GM13977 (cell line): ENCODE measurements around the gene ASB1.

Source experiments
- DNase-seq: peaks from one replicate; pipeline ENCODE4 v3.0.0; 2012; ENCODE audit warnings: low spot score
- in situ Hi-C: fragments of 300-500 bp; cut with MboI; formaldehyde crosslinking; loops from one replicate; pipeline ENCODE4 v1.12.0; 2022; ENCODE audit warnings: low sequenced_read_pairs, low pct_unique_long_range_greater_than_20kb, mixed read lengths, inconsistent platforms; ENCODE audit not compliant: unreplicated experiment
- TF ChIP-seq, protein P1 (sequence below): IDR thresholded peaks from 2 replicates; pipeline ENCODE4 v1.5.1; 2012; ENCODE audit warnings: mild to moderate bottlenecking, control low read depth; ENCODE audit not compliant: insufficient read depth; ENCODE audit errors: extremely low read depth, missing control alignments

Gene ASB1

DNA sequence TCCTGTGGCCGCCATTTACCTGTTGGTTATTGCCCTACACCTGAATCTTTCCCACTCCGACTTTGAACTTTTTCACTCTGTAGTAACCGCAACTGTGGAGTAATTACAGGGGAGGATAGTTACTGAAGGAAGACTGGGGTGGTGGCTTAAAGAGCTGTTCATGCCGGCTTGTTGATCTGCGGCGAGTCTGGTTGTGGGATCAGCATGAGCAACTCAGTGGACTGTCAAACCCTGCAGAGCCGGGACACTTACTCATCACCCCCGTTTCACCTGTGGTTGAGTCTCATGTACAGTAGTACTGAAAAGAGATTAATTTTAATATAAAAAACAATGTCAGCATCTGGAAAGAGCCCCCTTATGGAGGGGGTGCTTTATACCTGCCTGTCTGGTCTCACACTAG is 2.1 kb downstream of the ASB1 start:
- TF ChIP-seq, protein P1, sequence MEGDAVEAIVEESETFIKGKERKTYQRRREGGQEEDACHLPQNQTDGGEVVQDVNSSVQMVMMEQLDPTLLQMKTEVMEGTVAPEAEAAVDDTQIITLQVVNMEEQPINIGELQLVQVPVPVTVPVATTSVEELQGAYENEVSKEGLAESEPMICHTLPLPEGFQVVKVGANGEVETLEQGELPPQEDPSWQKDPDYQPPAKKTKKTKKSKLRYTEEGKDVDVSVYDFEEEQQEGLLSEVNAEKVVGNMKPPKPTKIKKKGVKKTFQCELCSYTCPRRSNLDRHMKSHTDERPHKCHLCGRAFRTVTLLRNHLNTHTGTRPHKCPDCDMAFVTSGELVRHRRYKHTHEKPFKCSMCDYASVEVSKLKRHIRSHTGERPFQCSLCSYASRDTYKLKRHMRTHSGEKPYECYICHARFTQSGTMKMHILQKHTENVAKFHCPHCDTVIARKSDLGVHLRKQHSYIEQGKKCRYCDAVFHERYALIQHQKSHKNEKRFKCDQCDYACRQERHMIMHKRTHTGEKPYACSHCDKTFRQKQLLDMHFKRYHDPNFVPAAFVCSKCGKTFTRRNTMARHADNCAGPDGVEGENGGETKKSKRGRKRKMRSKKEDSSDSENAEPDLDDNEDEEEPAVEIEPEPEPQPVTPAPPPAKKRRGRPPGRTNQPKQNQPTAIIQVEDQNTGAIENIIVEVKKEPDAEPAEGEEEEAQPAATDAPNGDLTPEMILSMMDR, result no peak
- DNase-seq, result no peak

DNA sequence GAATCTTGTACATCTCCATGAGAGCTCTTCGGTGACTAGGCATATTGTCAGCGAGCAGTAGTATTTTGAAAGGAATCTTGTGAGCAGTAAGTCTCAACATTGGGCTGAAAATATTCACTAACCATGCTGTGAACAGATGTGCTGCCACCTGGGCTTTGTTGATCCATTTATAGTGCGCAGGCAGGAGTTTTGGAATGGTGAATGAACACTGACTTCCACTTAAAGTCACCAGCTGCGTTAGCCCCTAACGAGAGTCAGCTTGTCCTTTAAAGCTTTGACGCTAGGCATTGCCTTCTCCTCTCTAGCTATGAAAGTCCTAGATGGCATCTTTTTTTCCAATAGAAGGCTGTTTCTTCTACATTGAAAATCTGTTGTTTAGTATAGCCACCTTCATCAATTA is 4.1 kb downstream of the ASB1 start:
- in situ Hi-C loops, result no loop called here
- no peak for DNase-seq
- TF ChIP-seq, protein P1, result no peak

More for the DNA sequence above, 2.1 kb downstream of the ASB1 start:
- in situ Hi-C loops, result no loop called here

DNA sequence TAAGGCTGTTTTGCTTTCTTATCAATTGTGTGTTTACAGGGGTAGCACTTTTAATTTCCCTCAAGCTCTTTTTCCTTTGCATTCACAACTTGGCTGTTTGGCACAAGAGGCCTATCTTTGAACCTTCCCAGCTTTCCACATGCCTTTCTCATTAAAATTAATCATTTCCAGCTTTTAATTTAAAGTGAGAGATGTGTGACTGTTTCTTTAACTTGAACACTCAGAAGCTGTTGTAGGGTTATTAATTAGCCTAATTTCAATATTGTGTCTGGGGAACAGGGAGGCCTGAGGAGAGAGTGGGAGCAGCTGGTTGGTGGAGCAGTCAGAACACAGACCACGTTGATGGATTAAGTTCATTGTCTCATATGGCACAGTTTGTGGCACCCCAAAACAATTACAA is 4.7 kb downstream of the ASB1 start:
- TF ChIP-seq, protein P1, result no peak
- no peak for DNase-seq
- in situ Hi-C loops, result no loop called here

DNA sequence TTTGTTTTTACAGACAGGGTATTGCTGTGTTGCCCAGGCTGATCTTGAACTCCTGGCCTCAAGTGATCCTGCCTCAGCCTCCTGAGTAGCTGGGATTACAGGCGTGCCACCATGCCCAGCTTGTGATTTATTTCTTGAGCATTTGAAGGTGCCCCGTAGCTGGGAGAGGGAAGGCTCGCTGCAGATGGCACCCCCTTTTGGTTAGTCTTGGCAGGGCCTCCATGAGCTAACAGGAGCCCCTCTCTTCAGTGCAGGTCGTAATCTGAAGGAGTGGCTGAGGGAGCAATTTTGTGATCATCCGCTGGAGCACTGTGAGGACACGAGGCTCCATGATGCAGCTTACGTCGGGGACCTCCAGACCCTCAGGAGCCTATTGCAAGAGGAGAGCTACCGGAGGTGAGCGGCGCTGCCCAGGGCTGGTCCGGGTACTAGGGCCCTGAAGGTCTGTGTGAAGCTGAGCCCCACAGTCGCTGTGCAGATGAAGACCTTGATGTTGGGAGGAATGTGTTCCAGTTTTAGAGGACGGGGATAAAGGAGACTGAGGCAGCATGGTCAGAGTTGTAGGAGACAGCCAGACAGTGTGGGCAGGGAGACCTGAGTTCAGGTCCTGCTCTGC is 6.7 kb downstream of the ASB1 start:
- TF ChIP-seq, protein P1, result no peak
- no peak for DNase-seq
- in situ Hi-C loops, result no loop called here

DNA sequence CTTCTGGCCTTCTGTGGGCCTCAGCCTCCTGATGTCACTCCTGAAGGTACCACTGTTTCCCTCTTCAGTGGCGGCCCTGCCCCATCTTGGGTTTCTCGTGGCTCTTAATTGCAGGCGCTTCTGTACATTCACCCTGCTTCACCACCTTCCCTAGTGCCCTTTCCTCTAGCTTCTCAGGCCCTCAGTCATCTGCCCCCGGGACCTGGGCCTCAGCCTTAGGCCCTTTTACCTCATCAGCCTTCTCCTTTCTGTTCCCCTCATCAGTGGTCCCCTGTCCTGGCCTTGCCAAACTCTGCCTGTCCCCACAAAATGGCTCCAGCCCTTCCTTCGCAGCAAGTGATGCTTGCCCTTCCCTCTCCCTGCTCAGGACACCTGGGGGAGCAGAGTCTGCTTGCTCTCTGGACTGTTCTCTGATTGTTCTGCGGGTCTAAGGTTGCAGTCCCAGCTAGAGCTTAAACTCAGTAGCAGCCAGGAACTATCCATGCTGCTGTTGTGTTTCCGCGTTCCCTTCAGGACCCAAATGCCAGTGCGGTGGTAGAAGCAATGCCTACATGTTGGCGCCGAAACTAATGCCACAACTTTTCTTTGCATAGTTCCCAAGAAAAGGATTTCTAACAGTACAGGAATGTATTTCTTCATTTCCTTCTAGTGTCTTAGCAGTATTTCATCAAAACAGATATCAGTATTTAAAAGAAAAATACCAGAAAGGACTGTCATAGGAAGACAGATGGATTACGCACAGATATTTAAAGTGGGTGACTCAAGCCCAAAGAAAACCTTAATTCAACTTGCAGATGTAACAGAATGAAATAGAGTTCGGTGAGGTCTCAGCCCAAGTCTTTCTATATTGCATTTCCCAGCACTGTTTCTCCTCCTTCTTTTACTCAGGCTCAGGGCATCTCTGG is 7.5 kb downstream of the ASB1 start:
- TF ChIP-seq, protein P1, result no peak
- in situ Hi-C loops, result no loop called here

DNA sequence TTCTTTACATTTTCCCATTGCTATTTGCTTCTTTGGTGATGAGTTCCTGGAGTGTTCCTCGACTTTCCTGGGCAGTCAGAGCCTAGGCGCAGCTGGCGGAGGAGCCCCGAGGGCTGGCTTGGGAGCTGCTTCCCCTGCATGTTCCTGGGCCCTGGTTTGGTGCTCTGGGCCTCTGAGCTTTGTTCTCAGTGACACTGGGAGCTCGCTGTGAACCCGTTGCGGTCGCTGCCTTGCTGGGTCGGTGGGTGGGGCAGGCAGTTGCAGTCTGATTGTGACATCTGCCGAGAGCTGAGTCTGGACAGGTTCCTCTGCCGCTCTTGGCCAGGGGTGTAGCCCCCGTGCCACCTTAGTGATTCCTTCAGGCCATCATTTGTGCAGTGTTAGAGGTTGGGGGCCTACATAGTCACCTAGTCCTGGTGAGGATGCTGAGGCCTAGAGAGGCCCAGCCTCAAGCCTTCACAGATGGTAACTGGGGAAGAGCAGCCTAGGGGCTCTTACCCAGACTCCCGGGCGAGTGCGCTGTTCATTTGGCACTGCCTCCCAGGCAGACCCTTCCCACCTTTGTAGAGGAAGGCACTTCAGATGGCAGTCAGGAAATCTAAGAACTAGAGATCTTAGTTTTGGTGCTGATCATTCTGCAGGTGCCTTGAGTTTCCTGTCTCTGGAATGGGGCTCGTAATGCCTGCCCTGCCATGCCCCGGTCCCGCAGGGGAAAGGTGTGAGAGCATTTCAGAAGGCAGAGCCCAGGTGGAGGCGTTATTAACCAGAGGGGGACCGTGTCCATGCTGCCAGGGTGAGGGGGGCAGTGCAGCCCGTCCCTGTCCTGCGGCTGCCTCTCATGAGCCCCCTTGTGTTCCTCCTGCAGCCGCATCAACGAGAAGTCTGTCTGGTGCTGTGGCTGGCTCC is 8.4 kb downstream of the ASB1 start:
- TF ChIP-seq, protein P1, result no peak
- in situ Hi-C loops, result no loop called here
- no peak for DNase-seq

More for the DNA sequence above, 7.5 kb downstream of the ASB1 start:
- no peak for DNase-seq
